Astrocyte of the cerebellum (primary cell): ENCODE measurements around the gene ATP8B2.
"Not testable (repeated sequence)": the region's sequence is repeated elsewhere in the genome, so short reads cannot be mapped to it uniquely, and the experiment has no call there.

Experiments
- DNase-seq: peaks from one replicate; pipeline ENCODE4 v3.0.0-alpha.2; 2011; ENCODE audit warnings: low read depth
- H3K4me3 ChIP-seq: 2 replicates; pipeline ENCODE4 v1.5.1; 2011; ENCODE audit warnings: mild to moderate bottlenecking, low read depth, low read length, moderate library complexity
- in situ Hi-C: cut with HindIII; loops from 2 replicates; pipeline ENCODE4 v1.10.0; 2017; ENCODE audit warnings: low sequenced_read_pairs
- TF ChIP-seq, protein P1 (sequence below): IDR thresholded peaks from 2 replicates; pipeline ENCODE4 v1.5.1; 2012; ENCODE audit warnings: low read length, low read depth, moderate library complexity, mild to moderate bottlenecking; ENCODE audit errors: missing control alignments

Gene ATP8B2

DNA sequence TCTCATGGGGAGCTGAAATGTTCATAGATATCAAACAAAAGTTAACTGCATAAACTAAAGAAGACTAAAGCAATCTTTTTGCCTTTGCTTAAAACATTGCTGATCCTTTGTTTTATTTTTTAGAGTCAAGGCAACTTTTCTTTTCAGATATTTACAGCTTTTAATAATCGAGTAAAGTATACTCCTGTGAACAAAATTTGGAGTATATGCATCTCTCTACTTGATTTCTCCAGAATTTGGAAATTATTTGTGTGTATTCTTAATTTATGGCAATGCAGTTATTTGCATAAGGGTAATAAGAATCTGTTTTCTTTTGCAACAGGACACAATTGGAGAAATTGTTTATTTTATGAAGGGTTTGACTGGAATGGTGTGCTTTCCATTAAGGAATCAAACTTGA, 8.6 kb upstream of the ATP8B2 start:
- H3K4me3 ChIP-seq, result no peak overlapping the region
- in situ Hi-C loops, result no loop called here
- no peak for DNase-seq

DNA sequence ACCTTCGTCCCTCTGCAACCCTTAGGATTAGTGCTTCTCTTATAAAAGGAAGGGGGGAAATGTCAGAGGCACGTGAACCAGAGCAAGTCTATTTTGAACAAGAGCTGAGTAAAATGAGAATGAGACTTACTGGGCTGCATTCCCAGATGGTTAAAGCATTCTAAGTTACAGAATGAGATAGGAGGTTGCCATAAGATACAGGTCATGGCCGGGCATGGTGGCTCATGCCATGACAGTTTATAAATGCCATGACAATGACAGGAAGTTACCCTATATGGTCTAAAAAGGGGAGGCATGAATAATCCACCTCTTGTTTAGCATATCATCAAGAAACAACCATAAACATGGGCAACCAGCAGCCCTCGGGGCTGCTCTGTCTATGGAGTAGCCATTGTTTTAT, 6.9 kb upstream of the ATP8B2 start:
- no peak for DNase-seq
- TF ChIP-seq, protein P1, sequence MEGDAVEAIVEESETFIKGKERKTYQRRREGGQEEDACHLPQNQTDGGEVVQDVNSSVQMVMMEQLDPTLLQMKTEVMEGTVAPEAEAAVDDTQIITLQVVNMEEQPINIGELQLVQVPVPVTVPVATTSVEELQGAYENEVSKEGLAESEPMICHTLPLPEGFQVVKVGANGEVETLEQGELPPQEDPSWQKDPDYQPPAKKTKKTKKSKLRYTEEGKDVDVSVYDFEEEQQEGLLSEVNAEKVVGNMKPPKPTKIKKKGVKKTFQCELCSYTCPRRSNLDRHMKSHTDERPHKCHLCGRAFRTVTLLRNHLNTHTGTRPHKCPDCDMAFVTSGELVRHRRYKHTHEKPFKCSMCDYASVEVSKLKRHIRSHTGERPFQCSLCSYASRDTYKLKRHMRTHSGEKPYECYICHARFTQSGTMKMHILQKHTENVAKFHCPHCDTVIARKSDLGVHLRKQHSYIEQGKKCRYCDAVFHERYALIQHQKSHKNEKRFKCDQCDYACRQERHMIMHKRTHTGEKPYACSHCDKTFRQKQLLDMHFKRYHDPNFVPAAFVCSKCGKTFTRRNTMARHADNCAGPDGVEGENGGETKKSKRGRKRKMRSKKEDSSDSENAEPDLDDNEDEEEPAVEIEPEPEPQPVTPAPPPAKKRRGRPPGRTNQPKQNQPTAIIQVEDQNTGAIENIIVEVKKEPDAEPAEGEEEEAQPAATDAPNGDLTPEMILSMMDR, result no peak
- in situ Hi-C loops, result no loop called here
- H3K4me3 ChIP-seq, result no peak overlapping the region

More for the DNA sequence above, 8.6 kb upstream of the ATP8B2 start:
- TF ChIP-seq, protein P1, result no peak

DNA sequence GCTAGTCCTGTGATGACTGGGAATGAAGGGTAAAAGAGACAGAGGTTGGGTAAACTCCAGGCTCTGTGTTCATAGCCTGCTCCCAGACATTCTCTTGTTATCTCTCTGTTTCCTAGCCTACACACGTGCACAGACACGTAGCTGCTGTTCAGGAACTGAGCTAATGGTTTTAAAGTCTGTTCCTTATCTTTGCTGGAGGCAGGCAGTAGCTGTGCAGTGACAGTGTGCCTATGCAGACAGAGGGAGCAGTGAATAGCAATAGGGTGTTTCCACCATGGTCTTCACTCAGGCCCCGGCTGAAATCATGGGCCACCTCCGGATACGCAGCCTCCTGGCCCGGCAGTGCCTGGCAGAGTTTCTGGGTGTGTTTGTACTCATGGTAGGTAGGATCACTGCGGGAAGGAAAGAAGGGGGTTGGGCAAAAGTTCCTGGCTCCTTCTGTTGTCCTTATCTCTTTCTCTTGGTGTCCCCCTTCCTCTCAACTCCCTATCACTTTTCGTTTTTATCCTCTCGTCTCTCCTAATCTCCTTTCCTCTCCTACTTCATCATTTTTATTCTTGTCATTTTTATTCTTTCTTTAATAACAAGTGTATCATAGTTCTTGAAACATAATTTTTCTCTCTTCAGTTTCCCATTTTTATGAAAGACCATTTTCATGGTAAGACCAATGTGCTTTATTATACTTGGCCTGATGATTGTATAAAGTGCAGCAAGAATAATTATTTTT, 4.3 kb upstream of the ATP8B2 start, which contains the start of gene AQP10:
Gene AQP10, plus strand, starts transcription at position 212 of the 727 bp plus-strand sequence. Its CDS starts 63 bp downstream, at position 275.
- TF ChIP-seq, protein P1, result no peak
- no peak within 1 kb of the TSS for H3K4me3 ChIP-seq
- in situ Hi-C loops, result no loop called here
- no peak for DNase-seq

DNA sequence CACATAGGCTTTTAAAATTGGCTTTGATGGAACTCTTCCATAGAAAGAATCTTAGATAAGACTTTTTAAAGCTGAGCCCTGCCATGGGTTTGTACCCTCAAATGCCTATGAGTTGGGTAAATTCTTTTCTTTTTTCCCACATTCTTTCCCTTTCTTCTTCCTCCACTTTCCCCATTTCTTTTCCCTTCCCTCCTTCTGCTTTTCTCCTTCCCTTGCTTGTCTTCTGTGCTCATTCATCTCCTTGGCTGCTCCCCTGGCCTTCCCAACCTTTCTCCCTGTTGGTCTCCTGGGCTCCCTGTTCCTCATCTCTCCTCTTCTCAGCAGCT, 3.8 kb upstream of the ATP8B2 start:
- H3K4me3 ChIP-seq, DNase-seq, in situ Hi-C loops: not testable (repeated sequence)

GRCh38 chr1:154323493-154323892, 1.8 kb upstream of the ATP8B2 start:
- no peak overlapping the region for H3K4me3 ChIP-seq
- TF ChIP-seq, protein P1, result no peak
- in situ Hi-C loops, result no loop called here
- no peak for DNase-seq

- TF ChIP-seq, protein P1, result no peak
- in situ Hi-C loops, result no loop called here
- no peak for DNase-seq
- H3K4me3 ChIP-seq, result peak overlapping the region; percentile 82
Observed at GRCh38 chr1:154324241-154324640, 1.1 kb upstream of the ATP8B2 start.
